ENCODE data around the gene PWP1.

Gene PWP1

DNA sequence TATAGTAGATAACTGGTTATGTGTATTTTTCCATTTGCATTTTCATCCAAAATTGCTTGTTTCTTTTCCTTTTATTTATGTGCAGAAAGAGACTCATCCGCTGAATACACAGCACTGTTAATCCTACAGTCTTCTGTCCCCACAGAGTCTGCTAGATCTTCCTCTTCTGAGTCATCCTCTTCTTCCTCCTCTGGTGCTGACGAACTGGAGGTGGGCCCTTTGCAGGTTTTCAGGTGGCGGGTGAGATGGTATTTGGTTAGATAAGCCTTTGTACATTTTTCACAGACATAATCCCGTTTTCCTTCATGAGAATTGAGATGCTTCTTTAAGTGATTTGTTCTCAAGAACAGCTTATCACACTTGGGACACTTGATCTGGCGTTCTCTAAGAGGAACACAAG lies 48.5 kb downstream of the PWP1 start:
- Mint-ChIP-seq H3K27me3 (ENCODE audit: low read depth) (no peaks in the 10 kb centered on the region), H3K9me3 (no peaks in the 10 kb centered on the region), H3K4me1 (ENCODE audit: low read depth) (no peaks in the 10 kb centered on the region), H3K27ac (no peak overlapping the region), H3K36me3 (ENCODE audit: low read depth) (peaks cover 51% of the 10 kb centered on the region), H3K4me3 (no peak overlapping the region)
- DNase-seq (ENCODE audit: low spot score), result no peak

DNA sequence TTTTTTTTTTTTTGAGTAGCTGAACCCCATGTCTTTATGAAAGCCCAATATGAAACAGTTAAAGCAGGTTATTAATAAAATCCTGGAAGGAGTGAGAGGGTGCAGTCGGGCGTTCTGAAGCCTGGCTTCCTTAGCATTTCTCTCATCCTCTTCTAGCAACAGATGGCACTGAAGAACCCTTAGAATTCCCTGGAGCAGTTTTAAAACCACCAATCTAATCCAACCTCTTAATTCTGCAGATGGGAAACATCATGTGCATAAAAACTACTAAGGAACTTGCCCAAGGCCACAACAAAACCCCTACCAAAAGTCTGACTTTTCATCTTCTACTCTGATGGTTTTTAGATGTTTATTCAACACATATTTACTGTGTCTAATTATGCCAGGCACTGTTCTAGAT lies 50.2 kb downstream of the PWP1 start:
- Mint-ChIP-seq H3K27ac (no peak overlapping the region), H3K4me3 (no peak overlapping the region), H3K4me1 (ENCODE audit: low read depth) (no peaks in the 10 kb centered on the region)

DNA sequence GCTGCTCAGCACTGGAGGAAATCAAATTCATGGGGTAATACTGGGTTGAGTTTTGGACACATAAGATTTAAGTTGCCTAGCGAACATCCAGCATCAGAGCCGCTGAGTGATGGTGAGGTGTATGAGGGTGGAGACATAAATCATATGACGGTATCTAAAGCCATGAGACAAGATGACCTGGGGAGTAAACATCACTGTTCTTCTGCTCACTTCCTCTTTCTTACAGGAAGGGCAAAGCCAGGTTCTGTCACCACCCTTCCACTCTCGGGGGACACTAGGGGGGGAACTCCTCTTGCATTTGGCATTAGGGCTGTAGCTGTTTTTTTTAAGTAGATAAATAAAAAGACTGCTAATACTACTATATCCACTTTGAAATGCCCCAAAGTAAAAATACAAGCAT lies 51.3 kb downstream of the PWP1 start:
- DNase-seq (ENCODE audit: low spot score), result no peak
- H3K27me3 Mint-ChIP-seq (ENCODE audit: low read depth), result no peaks in the 10 kb centered on the region
- no peak overlapping the region for H3K4me3 Mint-ChIP-seq
- no peak overlapping the region for H3K27ac Mint-ChIP-seq
- H3K4me1 Mint-ChIP-seq (ENCODE audit: low read depth), result no peaks in the 10 kb centered on the region
- peaks cover 68% of the 10 kb centered on the region for H3K36me3 Mint-ChIP-seq (ENCODE audit: low read depth)
- H3K9me3 Mint-ChIP-seq, result no peaks in the 10 kb centered on the region

More for the DNA sequence above, 50.2 kb downstream of the PWP1 start:
- H3K9me3 Mint-ChIP-seq, result no peaks in the 10 kb centered on the region
- no peak for DNase-seq (ENCODE audit: low spot score)
- no peaks in the 10 kb centered on the region for H3K27me3 Mint-ChIP-seq (ENCODE audit: low read depth)
- H3K36me3 Mint-ChIP-seq (ENCODE audit: low read depth), result peaks cover 58% of the 10 kb centered on the region

DNA sequence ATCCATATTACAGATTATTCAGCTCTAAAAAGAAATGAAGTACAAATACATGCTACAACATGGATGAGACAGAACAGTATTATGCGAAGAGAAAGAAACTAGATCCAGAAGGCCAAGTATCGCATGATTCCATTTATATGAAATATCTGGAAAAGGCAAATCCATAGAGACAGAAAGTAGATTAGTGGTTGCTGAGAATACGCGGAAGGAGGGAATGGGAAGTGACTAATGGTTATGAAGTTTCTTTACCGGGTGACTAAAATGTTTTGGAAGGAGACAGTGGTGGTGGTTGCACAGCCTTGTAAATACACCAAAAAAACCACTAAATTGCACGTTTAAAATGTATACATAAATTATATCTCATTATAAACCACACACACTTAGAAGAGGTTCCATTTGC lies 62.9 kb downstream of the PWP1 start:
- H3K4me1 Mint-ChIP-seq (ENCODE audit: low read depth), result peaks cover 2% of the 10 kb centered on the region
- H3K27me3 Mint-ChIP-seq (ENCODE audit: low read depth), result no peaks in the 10 kb centered on the region
- peaks cover 38% of the 10 kb centered on the region for H3K36me3 Mint-ChIP-seq (ENCODE audit: low read depth)
- no peak overlapping the region for H3K27ac Mint-ChIP-seq
- H3K9me3 Mint-ChIP-seq, result no peaks in the 10 kb centered on the region
- no peak overlapping the region for H3K4me3 Mint-ChIP-seq
- DNase-seq (ENCODE audit: low spot score), result no peak

DNA sequence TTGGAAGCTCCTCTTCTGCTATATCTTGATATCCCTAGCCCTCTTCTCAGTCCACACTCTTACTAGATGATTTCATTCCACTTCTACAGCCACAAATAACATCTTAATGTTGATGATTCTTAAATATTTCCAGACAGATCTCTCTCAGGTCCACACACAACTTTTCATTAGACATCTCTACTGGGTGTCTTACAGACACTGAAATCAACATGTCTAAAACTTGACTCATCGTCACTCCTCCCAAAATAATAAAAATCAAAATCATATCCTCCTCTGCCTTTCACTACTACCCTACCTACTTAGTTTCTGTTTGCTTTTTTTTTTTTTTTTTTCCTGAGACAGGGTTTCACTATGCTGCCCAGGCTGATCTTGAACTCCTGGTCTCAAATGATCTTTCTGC lies 63.5 kb downstream of the PWP1 start:
- H3K4me3 Mint-ChIP-seq, result no peak overlapping the region
- DNase-seq (ENCODE audit: low spot score), result no peak
- H3K4me1 Mint-ChIP-seq (ENCODE audit: low read depth), result peaks cover 2% of the 10 kb centered on the region
- no peaks in the 10 kb centered on the region for H3K9me3 Mint-ChIP-seq
- H3K27ac Mint-ChIP-seq, result no peak overlapping the region
- H3K36me3 Mint-ChIP-seq (ENCODE audit: low read depth), result peaks cover 41% of the 10 kb centered on the region
- H3K27me3 Mint-ChIP-seq (ENCODE audit: low read depth), result no peaks in the 10 kb centered on the region

DNA sequence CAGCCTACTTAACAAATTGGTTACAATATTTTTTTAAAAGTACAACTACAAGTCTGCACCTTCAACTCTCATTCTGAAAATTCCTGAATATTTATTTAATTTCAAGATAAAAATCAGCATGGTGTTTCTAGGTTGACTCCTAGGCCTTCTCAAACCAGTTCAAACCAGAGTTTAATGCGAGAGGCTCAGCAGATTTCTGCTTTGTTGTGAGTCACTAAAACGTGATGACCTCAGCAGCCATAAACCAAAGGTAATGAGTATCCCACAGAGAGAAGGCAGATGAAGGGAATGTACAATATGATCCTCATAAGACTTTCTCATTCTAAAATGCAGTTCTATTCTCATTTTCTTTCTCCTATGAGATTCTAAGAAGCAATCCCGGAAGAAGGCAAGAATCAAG lies 73.8 kb downstream of the PWP1 start:
- H3K4me1 Mint-ChIP-seq (ENCODE audit: low read depth), result peaks cover 29% of the 10 kb centered on the region
- peak overlapping the region; percentile 88 for H3K27ac Mint-ChIP-seq
- peaks cover 29% of the 10 kb centered on the region for H3K36me3 Mint-ChIP-seq (ENCODE audit: low read depth)
- peak overlapping the region; percentile 91 for H3K4me3 Mint-ChIP-seq
- peak; percentile 37 for DNase-seq (ENCODE audit: low spot score)
- peaks cover 6% of the 10 kb centered on the region for H3K9me3 Mint-ChIP-seq
- H3K27me3 Mint-ChIP-seq (ENCODE audit: low read depth), result peaks cover 3% of the 10 kb centered on the region

DNA sequence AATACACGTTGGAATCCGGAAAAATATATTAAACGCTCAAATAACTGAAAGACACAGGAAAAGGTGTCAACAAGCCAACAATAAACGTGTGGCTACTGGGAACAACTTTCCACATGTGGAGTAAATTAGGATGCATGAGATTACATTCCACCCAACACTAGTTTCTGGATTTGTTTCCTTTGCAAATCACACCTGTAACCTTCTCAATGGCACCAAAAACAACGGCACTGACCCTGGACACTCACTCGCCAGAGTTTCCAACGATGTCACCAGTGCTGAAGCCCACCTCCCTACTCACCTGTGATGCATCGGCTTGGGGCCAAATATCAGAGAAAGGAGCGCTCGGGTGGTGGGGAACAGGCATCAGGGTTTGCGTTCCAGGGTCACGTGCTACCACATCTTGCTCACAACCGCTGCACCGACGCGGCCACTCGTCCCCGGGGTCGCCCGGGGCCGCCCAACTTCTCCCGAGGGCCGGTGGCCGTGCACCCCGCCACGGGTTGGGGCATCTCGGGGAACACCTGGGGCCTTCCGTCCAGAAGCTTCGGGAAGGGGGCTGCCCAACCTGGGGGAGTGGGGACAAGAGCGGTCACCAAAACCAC lies 74.7 kb downstream of the PWP1 start:
- H3K9me3 Mint-ChIP-seq, result peaks cover 6% of the 10 kb centered on the region
- peak overlapping the region; percentile 88 for H3K27ac Mint-ChIP-seq
- peak overlapping the region; percentile 91 for H3K4me3 Mint-ChIP-seq
- peak; percentile 31 for DNase-seq (ENCODE audit: low spot score)
- peaks cover 23% of the 10 kb centered on the region for H3K36me3 Mint-ChIP-seq (ENCODE audit: low read depth)
- peaks cover 29% of the 10 kb centered on the region for H3K4me1 Mint-ChIP-seq (ENCODE audit: low read depth)
- peaks cover 3% of the 10 kb centered on the region for H3K27me3 Mint-ChIP-seq (ENCODE audit: low read depth)

DNA sequence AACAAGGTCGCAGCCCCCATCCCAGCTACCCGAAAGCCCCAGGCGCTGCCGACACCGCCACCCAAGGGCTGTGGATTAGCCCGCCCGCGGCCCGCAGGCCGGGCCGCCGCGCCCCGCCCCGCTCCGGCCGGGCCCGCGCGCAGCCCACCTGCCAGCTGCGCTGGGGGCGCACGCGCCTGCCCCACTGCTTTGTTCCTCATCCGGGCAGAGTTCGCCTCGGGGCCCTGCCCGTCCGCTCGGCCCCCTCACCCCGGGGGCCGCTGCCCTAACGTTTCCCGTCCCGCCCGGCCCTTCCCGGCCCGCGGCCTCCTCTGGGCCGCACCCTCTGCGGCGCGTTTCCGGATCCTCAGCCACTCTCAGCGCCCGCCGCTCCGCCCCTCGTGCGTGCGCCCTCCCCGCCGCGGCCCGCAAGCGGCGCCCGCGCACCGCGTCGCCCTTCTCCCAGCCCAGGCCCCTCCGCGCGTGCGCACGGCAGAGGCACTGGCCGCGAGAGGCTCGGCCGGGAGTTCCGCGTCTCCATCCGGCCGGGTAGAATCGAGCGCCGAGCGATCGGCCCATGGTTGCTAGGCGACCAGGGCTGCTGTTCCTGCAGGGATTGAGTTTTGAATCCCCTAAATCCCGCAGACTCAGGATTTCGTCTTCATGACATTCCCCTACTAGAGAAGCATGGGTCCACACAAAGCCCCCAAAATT lies 75.4 kb downstream of the PWP1 start, which contains the start of gene PRDM4:
TSS of gene PRDM4 (minus strand) at position 329 of the 693 bp plus-strand sequence. CDS start 622 bp downstream, outside the sequence.
- Mint-ChIP-seq H3K27ac (peak within 1 kb of the TSS; percentile 88), H3K9me3 (peaks cover 6% of the 10 kb centered on the region), H3K4me1 (ENCODE audit: low read depth) (peaks cover 29% of the 10 kb centered on the region), H3K36me3 (ENCODE audit: low read depth) (peaks cover 23% of the 10 kb centered on the region), H3K27me3 (ENCODE audit: low read depth) (peaks cover 6% of the 10 kb centered on the region), H3K4me3 (peak within 1 kb of the TSS; percentile 91)
- DNase-seq (ENCODE audit: low spot score), result peak; percentile 94

DNA sequence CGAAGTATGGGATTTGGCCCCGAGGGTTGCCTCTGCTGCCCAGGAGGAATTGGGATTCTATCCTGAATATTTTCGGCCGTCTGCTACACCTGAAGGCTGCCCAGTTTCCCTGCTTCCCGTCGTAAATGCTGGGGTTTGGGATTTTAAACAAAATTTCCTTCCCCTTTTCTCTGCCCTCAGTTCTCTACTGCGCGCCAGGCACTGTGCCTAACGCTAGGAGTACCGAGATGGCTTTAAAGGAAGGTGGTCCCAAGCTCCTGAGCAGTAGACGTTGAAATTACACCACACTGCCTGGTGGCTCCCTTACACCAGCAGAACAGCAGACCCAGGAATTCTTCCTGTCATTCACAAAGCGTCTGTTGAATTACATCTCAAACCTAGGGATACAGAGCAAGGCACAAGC lies 75.9 kb downstream of the PWP1 start:
- H3K36me3 Mint-ChIP-seq (ENCODE audit: low read depth), result peaks cover 20% of the 10 kb centered on the region
- peak overlapping the region; percentile 88 for H3K27ac Mint-ChIP-seq
- H3K4me3 Mint-ChIP-seq, result peak overlapping the region; percentile 85
- H3K4me1 Mint-ChIP-seq (ENCODE audit: low read depth), result peaks cover 29% of the 10 kb centered on the region
- H3K27me3 Mint-ChIP-seq (ENCODE audit: low read depth), result peaks cover 10% of the 10 kb centered on the region
- DNase-seq (ENCODE audit: low spot score), result no peak
- H3K9me3 Mint-ChIP-seq, result peaks cover 6% of the 10 kb centered on the region

All from T-helper 2 cell treated with Interferon-gamma antibody and Interleukin-4, amounts not matched to agents 5 μg/mL and 100 μg/mL, for 36 hours (primary cell).